ENCODE data around the gene LRP5.

The LRP5 gene

GRCh38 chr11:68372114-68372513 is 59.7 kb downstream of the LRP5 start:
- DNase-seq, result no peak

GRCh38 chr11:68372625-68373024 is 60.2 kb downstream of the LRP5 start:
- no peak for DNase-seq

- DNase-seq, result no peak
Measured at GRCh38 chr11:68373189-68373814, 60.9 kb downstream of the LRP5 start.

- DNase-seq, result no peak
Measured at GRCh38 chr11:68373815-68374501, 61.6 kb downstream of the LRP5 start.

GRCh38 chr11:68374531-68374930 is 62.1 kb downstream of the LRP5 start:
- DNase-seq, result no peak

- DNase-seq, result no peak
Measured at GRCh38 chr11:68375337-68375736, 62.9 kb downstream of the LRP5 start.

GRCh38 chr11:68375766-68376165 is 63.4 kb downstream of the LRP5 start:
- DNase-seq, result no peak

- DNase-seq, result no peak
Measured at GRCh38 chr11:68377389-68377795, 65.0 kb downstream of the LRP5 start.

GRCh38 chr11:68379206-68379605 is 66.8 kb downstream of the LRP5 start:
- DNase-seq, result no peak

GRCh38 chr11:68380786-68381622 is 68.6 kb downstream of the LRP5 start:
- no peak for DNase-seq

- DNase-seq, result no peak
Measured at GRCh38 chr11:68381716-68382115, 69.3 kb downstream of the LRP5 start.

- no peak for DNase-seq
Measured at GRCh38 chr11:68382358-68382998, 70.1 kb downstream of the LRP5 start.

GRCh38 chr11:68383976-68384501 is 71.6 kb downstream of the LRP5 start:
- DNase-seq, result peak; percentile 51

GRCh38 chr11:68384530-68385081 is 72.2 kb downstream of the LRP5 start:
- DNase-seq, result no peak

GRCh38 chr11:68385128-68385527 is 72.7 kb downstream of the LRP5 start:
- DNase-seq, result no peak

GRCh38 chr11:68386331-68386978 is 74.1 kb downstream of the LRP5 start:
- no peak for DNase-seq

- no peak for DNase-seq
Measured at GRCh38 chr11:68387840-68388239, 75.4 kb downstream of the LRP5 start.

GRCh38 chr11:68388595-68389198 is 76.3 kb downstream of the LRP5 start:
- no peak for DNase-seq

- DNase-seq, result no peak
Measured at GRCh38 chr11:68390315-68390714, 77.9 kb downstream of the LRP5 start.

- DNase-seq, result no peak
Measured at GRCh38 chr11:68392822-68393221, 80.4 kb downstream of the LRP5 start.

- no peak for DNase-seq
Measured at GRCh38 chr11:68396516-68396915, 84.1 kb downstream of the LRP5 start.

- no peak for DNase-seq
Measured at GRCh38 chr11:68397256-68397655, 84.9 kb downstream of the LRP5 start.

Data from effector CD8-positive, alpha-beta T cell (primary cell).